ENCODE results near the gene MPZL2. TPM values are rescaled to one million over a fixed set of nuclear protein-coding genes. Genes with fewer than 3 reads are reported as not detected.

MPZL2 gene
- polyA plus RNA-seq, 1 donor from 2014 or later = not detected

DNA sequence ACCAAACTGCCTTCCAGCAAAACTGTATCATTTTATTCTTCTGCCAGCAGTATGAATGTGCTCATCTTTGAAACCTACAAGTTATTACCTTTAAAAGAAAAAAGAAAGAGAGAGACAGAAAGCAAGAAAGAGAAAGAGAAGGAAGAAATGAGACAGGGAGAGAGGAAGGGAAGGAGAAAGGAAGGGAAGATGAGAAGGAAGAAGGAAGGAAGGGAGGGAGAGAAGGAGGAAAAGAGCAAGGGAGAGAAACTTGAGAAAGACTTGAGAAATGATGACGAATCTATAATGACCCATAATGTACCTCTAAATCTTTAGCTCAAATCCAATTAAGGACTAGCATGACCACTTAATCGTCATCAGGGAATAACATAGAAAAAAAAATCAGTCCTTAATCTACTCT, 27.9 kb downstream of the MPZL2 start:
- H3K9ac ChIP-seq (ENCODE audit: low read length) = no peak overlapping the region
- TF ChIP-seq, protein P1, sequence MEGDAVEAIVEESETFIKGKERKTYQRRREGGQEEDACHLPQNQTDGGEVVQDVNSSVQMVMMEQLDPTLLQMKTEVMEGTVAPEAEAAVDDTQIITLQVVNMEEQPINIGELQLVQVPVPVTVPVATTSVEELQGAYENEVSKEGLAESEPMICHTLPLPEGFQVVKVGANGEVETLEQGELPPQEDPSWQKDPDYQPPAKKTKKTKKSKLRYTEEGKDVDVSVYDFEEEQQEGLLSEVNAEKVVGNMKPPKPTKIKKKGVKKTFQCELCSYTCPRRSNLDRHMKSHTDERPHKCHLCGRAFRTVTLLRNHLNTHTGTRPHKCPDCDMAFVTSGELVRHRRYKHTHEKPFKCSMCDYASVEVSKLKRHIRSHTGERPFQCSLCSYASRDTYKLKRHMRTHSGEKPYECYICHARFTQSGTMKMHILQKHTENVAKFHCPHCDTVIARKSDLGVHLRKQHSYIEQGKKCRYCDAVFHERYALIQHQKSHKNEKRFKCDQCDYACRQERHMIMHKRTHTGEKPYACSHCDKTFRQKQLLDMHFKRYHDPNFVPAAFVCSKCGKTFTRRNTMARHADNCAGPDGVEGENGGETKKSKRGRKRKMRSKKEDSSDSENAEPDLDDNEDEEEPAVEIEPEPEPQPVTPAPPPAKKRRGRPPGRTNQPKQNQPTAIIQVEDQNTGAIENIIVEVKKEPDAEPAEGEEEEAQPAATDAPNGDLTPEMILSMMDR (IDR thresholded peaks at IDR 0.05; ENCODE audit: poor library complexity, severe bottlenecking) = no peak
- TF ChIP-seq EZH2 (IDR thresholded peaks at IDR 0.05; ENCODE audit: borderline replicate concordance, insufficient read depth, low read length, poor library complexity, severe bottlenecking) (no peak), TAF1 (IDR thresholded peaks at IDR 0.05; ENCODE audit: low read depth) (no peak), EP300 (conservative IDR thresholded peaks at IDR 0.05; ENCODE audit: poor library complexity, severe bottlenecking) (no peak), MXI1 (conservative IDR thresholded peaks at IDR 0.05; ENCODE audit: poor library complexity, severe bottlenecking) (no peak), SMC3 (conservative IDR thresholded peaks at IDR 0.05; ENCODE audit: poor library complexity) (no peak), RAD21 (conservative IDR thresholded peaks at IDR 0.05) (no peak), POLR2AphosphoS5 (IDR thresholded peaks at IDR 0.05) (no peak)
- TF ChIP-seq, protein P2, sequence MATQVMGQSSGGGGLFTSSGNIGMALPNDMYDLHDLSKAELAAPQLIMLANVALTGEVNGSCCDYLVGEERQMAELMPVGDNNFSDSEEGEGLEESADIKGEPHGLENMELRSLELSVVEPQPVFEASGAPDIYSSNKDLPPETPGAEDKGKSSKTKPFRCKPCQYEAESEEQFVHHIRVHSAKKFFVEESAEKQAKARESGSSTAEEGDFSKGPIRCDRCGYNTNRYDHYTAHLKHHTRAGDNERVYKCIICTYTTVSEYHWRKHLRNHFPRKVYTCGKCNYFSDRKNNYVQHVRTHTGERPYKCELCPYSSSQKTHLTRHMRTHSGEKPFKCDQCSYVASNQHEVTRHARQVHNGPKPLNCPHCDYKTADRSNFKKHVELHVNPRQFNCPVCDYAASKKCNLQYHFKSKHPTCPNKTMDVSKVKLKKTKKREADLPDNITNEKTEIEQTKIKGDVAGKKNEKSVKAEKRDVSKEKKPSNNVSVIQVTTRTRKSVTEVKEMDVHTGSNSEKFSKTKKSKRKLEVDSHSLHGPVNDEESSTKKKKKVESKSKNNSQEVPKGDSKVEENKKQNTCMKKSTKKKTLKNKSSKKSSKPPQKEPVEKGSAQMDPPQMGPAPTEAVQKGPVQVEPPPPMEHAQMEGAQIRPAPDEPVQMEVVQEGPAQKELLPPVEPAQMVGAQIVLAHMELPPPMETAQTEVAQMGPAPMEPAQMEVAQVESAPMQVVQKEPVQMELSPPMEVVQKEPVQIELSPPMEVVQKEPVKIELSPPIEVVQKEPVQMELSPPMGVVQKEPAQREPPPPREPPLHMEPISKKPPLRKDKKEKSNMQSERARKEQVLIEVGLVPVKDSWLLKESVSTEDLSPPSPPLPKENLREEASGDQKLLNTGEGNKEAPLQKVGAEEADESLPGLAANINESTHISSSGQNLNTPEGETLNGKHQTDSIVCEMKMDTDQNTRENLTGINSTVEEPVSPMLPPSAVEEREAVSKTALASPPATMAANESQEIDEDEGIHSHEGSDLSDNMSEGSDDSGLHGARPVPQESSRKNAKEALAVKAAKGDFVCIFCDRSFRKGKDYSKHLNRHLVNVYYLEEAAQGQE (IDR thresholded peaks at IDR 0.05; ENCODE audit: borderline replicate concordance) = no peak
- H3K4me2 ChIP-seq (ENCODE audit: low read length) = no peak overlapping the region
- no peaks in the 10 kb centered on the region for H3K79me2 ChIP-seq (replicated peaks; ENCODE audit: insufficient read depth, low read length)
- H3K9me3 ChIP-seq (ENCODE audit: low read length) = no peaks in the 10 kb centered on the region
- no peaks in the 10 kb centered on the region for H3K36me3 ChIP-seq (ENCODE audit: insufficient read depth, low read length)
- no peak overlapping the region for H2AFZ ChIP-seq (ENCODE audit: low read depth, low read length)
- H4K20me1 ChIP-seq (ENCODE audit: insufficient read depth) = no peaks in the 10 kb centered on the region
- H3K4me3 ChIP-seq (ENCODE audit: low read length) = no peak overlapping the region
- no peaks in the 10 kb centered on the region for H3K27me3 ChIP-seq (ENCODE audit: insufficient read depth, low read depth, low read length)
- no peak overlapping the region for H3K27ac ChIP-seq (ENCODE audit: low read length)
- H3K9me2 ChIP-seq (ENCODE audit: insufficient read depth, low read length) = no peaks in the 10 kb centered on the region
- H3F3A ChIP-seq (ENCODE audit: insufficient read depth, low read length, poor library complexity, severe bottlenecking) = no peaks in the 10 kb centered on the region

DNA sequence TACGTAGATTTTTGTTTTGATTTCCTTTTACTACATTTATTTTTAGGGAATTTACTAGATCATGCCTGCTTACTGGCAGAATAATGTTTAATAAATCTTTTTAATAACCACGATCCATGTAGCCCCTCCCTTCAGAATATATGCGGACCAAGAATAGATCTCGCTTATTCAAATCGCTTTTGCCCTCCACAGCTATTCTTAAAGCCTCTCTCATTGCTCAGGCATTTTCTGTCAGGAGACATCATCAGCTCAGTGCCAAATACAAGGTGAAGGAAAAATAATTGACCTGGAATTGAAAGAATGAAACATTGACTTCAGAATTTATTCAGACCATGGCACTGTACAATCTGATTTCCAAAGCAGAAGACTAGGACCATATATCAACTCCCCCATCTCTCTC, 29.3 kb downstream of the MPZL2 start:
- no peak overlapping the region for H3K9ac ChIP-seq (ENCODE audit: low read length)
- TF ChIP-seq EP300 (conservative IDR thresholded peaks at IDR 0.05; ENCODE audit: poor library complexity, severe bottlenecking) (no peak), EZH2 (IDR thresholded peaks at IDR 0.05; ENCODE audit: borderline replicate concordance, insufficient read depth, low read length, poor library complexity, severe bottlenecking) (no peak), TAF1 (IDR thresholded peaks at IDR 0.05; ENCODE audit: low read depth) (no peak), POLR2AphosphoS5 (IDR thresholded peaks at IDR 0.05) (no peak), MXI1 (conservative IDR thresholded peaks at IDR 0.05; ENCODE audit: poor library complexity, severe bottlenecking) (no peak), RAD21 (conservative IDR thresholded peaks at IDR 0.05) (no peak)
- TF ChIP-seq, protein P1 (IDR thresholded peaks at IDR 0.05; ENCODE audit: poor library complexity, severe bottlenecking) = no peak
- H3K79me2 ChIP-seq (replicated peaks; ENCODE audit: insufficient read depth, low read length) = no peaks in the 10 kb centered on the region
- H2AFZ ChIP-seq (ENCODE audit: low read depth, low read length) = no peak overlapping the region
- no peaks in the 10 kb centered on the region for H3F3A ChIP-seq (ENCODE audit: insufficient read depth, low read length, poor library complexity, severe bottlenecking)
- no peak overlapping the region for H3K4me2 ChIP-seq (ENCODE audit: low read length)
- H3K9me3 ChIP-seq (ENCODE audit: low read length) = no peaks in the 10 kb centered on the region
- no peaks in the 10 kb centered on the region for H3K27me3 ChIP-seq (ENCODE audit: insufficient read depth, low read depth, low read length)
- H3K27ac ChIP-seq (ENCODE audit: low read length) = no peak overlapping the region
- H3K36me3 ChIP-seq (ENCODE audit: insufficient read depth, low read length) = no peaks in the 10 kb centered on the region
- H3K9me2 ChIP-seq (ENCODE audit: insufficient read depth, low read length) = no peaks in the 10 kb centered on the region
- H4K20me1 ChIP-seq (ENCODE audit: insufficient read depth) = no peaks in the 10 kb centered on the region
- no peak overlapping the region for H3K4me3 ChIP-seq (ENCODE audit: low read length)
